ENCODE results near the gene LEFTY2.

The LEFTY2 gene

GRCh38 chr1:225950905-225951497, 10.0 kb upstream of the LEFTY2 start:
- H3K4me3 ChIP-seq (ENCODE audit: low read depth, low read length), result no peak overlapping the region
- no peak for DNase-seq (ENCODE audit: low read depth)
- no peak for TF ChIP-seq CTCF (conservative IDR thresholded peaks at IDR 0.05; ENCODE audit: low read depth, low read length)

GRCh38 chr1:225949041-225949440, 8.0 kb upstream of the LEFTY2 start:
- TF ChIP-seq CTCF (conservative IDR thresholded peaks at IDR 0.05; ENCODE audit: low read depth, low read length), result no peak

DNA sequence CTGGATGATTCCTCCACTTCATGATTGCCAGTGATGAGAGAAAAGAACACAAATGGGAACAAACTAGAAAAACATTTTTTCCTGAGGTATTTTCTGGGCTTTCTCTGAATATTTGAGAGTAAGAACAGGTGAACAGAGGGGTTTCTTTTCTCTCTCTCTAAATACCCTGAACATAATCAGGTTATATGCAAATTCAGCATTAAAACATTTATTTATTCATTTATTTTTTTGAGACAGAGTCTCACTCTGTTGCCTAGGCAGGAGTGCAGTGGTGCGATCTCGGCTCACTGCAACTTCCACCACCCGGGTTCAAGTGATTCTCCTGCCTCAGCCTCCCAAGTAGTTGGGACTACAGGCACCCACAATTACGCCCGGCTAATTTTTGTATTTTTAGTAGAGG, 5.8 kb upstream of the LEFTY2 start:
- H3K4me3 ChIP-seq (ENCODE audit: low read depth, low read length), result no peak overlapping the region
- TF ChIP-seq CTCF (conservative IDR thresholded peaks at IDR 0.05; ENCODE audit: low read depth, low read length), result no peak
- no peak for DNase-seq (ENCODE audit: low read depth)

More at GRCh38 chr1:225949041-225949440, 8.0 kb upstream of the LEFTY2 start:
- no peak overlapping the region for H3K4me3 ChIP-seq (ENCODE audit: low read depth, low read length)
- no peak for DNase-seq (ENCODE audit: low read depth)

DNA sequence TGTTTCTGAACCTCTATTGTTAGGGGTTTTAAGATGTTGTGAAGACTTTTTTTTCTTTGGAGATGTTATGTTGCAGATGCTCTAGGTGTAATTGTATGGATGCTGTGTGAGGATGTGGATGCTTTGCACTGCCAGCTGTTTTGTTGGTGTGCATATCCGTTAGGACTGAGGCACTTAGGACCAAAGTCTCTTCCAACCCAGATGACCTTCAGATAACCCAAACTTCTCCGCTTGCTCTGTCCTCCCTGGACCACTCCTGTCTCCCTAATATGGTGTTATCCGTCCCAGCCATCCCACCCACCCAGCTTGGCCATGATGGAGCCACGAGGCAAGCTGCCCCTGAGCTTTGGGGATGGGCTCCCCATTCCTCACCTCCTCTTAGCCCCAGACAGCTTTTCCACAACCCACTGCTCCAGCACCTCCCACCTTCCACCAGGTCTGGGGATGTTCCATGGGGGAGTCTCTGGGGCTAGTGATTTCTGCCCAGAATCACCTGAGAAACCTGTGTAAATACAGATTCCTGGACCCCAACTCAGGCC, 5.1 kb upstream of the LEFTY2 start:
- no peak overlapping the region for H3K4me3 ChIP-seq (ENCODE audit: low read depth, low read length)
- no peak for TF ChIP-seq CTCF (conservative IDR thresholded peaks at IDR 0.05; ENCODE audit: low read depth, low read length)
- no peak for DNase-seq (ENCODE audit: low read depth)

DNA sequence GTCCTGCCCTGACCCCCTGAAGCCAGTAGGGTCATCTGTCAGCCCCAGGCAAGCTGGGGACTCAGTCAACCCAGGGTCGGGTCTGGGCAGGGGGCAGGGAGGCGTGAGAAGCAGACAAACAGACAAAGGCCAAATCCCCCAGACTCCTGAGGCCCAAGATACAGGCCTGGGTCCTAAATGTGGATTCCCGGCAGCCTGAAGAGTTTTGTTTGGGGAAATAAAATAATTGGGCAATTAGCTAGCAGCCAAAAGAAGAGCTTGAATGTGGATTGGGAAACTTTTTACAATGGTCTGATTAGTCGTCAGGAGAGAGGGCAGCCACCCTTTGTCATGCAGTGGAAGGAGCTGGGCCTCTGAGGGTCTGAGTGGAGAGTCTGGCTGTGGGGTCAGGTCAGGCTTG, 4.5 kb upstream of the LEFTY2 start:
- no peak overlapping the region for H3K4me3 ChIP-seq (ENCODE audit: low read depth, low read length)
- no peak for DNase-seq (ENCODE audit: low read depth)
- no peak for TF ChIP-seq CTCF (conservative IDR thresholded peaks at IDR 0.05; ENCODE audit: low read depth, low read length)

DNA sequence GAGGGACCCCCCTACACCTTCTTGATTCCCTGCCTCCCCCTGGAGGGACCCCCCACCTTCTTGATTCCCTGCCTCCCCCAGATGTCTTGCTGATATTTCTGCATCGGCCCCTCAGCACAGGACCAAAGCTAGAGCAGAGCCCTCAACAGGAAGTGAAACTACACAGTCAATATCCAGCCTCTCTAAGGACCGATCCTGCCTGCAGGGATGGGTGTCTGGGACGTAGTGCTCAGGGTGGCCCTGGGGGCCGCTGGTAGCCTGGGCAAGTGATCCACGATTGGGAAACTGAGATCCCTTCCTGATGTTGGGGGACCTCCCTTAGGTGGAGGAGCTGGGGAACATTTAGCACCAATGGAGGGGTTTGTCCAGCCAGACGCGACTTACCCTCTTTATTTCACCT, 3.9 kb upstream of the LEFTY2 start:
- no peak for TF ChIP-seq CTCF (conservative IDR thresholded peaks at IDR 0.05; ENCODE audit: low read depth, low read length)
- no peak for DNase-seq (ENCODE audit: low read depth)

DNA sequence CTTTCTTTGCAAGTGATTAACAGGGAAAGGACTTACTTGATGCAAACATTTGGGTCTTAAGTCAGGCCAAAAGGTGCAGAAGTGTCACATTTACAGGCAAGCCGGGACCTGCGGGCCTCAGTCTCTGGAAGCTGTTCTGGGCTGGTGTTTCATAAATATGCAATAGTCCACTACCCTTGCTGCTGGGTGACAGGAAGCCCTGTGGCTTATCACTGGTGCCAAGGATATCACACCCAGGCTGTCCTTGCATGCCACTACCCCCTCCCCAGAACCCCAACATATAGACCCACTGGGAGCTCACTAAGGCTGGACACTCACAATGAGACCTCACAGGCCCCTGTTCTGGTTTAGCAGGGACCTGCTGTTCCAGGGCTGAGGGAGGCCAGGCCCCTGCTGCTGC, 3.4 kb upstream of the LEFTY2 start:
- TF ChIP-seq CTCF (conservative IDR thresholded peaks at IDR 0.05; ENCODE audit: low read depth, low read length), result no peak
- DNase-seq (ENCODE audit: low read depth), result no peak
- no peak overlapping the region for H3K4me3 ChIP-seq (ENCODE audit: low read depth, low read length)

More for the DNA sequence above, 3.9 kb upstream of the LEFTY2 start:
- no peak overlapping the region for H3K4me3 ChIP-seq (ENCODE audit: low read depth, low read length)

Data from choroid plexus epithelial cell (primary cell).